ENCODE measurements around the gene SCLT1.
A peak's percentile ranks its signal among the peaks of the same experiment; 100 is the strongest.

SCLT1 gene

GRCh38 chr4:128846063-128846462 is 247.3 kb downstream of the SCLT1 start:
- no peak for DNase-seq

- DNase-seq = peak in 18 of 58 donors; percentile 5 to 55 (median 19)
These were observed 248.4 kb downstream of the SCLT1 start for GRCh38 chr4:128844931-128845330.

- no peak for DNase-seq
These were observed 251.9 kb downstream of the SCLT1 start for GRCh38 chr4:128841402-128841801.

GRCh38 chr4:128840711-128841318 is 252.5 kb downstream of the SCLT1 start:
- DNase-seq = no peak

- DNase-seq = no peak
These were observed 255.7 kb downstream of the SCLT1 start for GRCh38 chr4:128837679-128838078.

- DNase-seq = no peak
These were observed 256.1 kb downstream of the SCLT1 start for GRCh38 chr4:128837198-128837597.

- DNase-seq = peak in 32 of 58 donors; percentile 4 to 64 (median 20)
These were observed 257.7 kb downstream of the SCLT1 start for GRCh38 chr4:128835498-128836222.

Data from anterior cingulate cortex (tissue), 58 donors.